H54 (cell line): Measurements from ENCODE around the gene PRDM16.

Experiments
- DNase-seq: peaks from one replicate; pipeline ENCODE4 v3.0.0; 2011; ENCODE audit warnings: low spot score, mixed read lengths; ENCODE audit not compliant: insufficient read length
- FAIRE-seq: peaks from 3 replicates; lab custom pipeline; 2011; peaks lifted over from hg19 to GRCh38; lab: Jason Lieb, UNC
- POLR2A ChIP-seq: IDR thresholded peaks from 2 replicates; pipeline ENCODE4 v1.6.1; 2011; ENCODE audit warnings: low read depth, mild to moderate bottlenecking, low read length

PRDM16 gene

DNA sequence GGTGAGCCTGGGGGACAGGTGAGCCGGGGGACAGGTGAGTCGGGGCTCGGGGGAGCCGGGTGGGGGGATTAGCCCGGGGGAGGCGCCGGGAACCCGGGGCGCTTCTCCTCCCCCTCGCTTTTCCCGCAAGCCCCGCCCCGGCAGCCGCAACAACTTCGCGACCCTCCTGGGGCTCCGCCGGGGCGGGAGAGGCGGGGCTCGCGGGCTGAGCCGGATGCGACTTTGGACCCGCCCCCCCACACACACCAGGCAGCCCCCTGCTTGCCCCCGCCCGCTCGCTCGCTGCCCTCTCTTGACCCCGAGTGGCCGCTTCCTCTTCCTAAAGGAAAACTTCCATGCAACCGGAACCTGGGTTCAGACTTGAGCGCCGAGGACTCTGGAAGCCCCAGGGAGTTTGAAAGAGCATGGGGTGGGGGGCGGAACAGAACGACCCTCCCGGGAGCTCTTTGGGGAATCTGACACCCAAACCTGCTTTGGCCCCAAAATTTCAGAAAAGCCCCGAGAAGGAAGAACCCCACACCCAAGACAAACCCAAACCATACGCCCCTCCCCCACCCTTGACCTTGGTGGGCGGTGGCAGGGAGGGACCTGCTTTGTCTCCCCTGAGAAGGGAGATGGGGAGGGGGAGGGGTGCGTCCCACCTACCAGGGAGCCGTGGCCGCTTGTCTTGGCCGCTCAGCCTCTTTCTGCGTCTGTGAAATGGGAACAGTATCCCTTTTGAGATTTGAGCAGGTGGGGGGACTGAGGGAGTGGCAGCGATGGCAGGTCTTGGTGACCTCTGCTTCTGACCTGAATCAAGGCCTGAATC, 386.0 kb downstream of the PRDM16 start:
- FAIRE-seq: no peak
- no peak for DNase-seq
- TF ChIP-seq POLR2A: no peak

DNA sequence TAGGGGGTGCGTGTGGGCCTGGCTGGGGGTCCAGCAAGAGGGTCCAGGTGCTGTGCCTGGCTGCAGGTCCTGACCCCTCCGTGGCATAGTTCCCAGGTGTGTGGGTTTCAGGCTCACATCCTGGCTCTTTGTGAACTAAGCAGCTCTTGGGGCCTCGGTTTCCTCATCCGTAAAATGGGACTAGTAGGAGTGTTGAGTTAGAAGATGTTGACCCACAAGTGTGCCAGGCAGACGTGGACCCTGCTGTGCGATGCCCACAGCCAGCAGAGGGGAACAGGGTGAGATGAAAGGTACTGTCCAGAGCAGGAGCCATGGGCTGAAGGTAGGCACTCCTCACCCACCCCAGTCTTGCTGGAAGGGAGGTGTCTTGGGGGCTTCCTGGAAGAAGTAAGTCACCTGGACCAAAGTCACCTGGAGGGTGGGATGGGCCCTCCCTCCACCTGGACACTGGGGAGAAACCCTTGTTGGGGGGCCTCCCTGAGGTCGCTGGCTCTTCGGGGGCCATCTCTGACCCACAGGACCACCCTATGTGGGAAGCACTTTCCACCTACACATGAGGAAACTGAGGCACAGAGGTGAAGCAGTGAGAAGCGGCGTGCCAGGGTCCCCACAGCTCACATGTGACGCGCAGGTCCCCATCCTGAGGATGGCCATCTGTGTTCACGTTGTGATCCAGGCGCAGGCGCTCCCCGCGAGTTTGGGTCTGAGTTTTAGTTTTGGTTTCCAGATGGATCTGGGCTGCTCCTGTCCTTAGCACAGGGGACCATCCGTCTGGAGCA, 386.9 kb downstream of the PRDM16 start:
- no peak for FAIRE-seq
- no peak for TF ChIP-seq POLR2A

DNA sequence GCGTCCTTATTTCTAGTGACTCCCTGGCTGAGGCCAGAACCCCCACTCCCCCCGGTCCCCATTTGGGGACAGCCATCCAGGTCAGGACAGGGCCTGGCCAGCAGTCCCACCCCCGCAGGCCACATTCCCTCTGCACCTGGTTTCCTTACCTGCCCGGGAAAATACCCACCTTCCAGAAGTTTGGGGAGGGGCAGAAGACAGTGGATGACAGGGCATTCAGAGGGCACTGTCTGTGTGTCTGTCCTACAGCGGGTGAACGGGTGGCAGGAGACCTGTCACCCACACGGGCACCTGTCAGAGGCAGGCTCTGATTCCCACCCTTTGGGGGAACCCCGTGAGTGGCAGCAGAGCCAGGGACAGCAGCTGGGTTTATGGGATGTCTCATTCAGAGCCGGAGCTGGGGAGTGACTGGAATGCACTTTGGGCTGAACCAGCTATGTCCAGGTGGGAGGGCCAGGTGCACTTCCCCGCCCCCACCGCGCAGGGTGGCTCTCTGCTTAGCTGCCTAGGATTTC, 387.5 kb downstream of the PRDM16 start:
- TF ChIP-seq POLR2A: no peak
- FAIRE-seq: no peak

More for the DNA sequence above, 386.9 kb downstream of the PRDM16 start:
- DNase-seq: no peak

DNA sequence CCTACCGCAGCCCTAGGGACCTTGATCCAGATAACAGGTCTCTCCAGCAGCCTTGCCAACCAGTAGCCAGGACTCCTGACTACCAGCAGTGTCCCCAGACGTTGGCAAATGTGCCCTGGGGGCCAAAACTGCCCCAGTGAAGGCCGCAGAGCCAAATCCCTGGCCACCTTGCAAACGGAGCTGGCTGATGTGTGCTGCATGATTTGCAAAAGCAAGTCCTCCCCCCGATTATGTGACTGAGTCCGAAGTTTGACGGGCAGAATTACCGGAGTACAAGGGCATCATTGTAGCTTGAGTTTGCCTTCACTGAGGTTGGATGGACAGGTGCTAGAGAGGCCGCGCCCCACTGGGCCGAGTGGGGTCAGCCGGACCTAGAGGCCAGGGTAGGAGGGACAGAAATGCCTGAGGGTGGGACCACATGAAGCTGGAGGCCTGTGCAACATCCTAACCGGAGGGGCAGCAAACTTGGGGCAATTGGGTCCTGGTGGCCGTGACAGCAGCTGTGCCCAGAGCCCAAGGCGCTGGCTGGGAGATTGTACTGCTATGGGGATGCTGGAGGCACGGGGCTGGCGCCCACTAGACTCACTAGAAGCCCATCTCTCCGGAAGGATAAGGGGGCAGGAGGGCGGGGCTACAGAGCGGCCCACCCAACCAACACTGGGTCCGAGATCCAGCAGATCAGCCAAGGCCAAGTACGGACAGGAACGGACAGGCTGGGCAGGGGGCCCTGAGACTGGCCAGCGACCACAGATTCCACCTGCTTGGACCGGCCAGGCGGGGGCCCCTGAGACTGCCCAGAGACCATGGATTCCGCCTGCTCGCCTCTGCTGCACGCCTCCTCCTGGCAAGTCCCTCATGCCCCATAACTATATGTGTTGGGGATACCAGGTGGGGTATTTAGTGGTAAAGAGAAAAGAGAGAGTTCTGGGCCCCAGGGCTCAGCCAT, 388.2 kb downstream of the PRDM16 start:
- TF ChIP-seq POLR2A: no peak
- no peak for FAIRE-seq

More for the DNA sequence above, 387.5 kb downstream of the PRDM16 start:
- DNase-seq: no peak

DNA sequence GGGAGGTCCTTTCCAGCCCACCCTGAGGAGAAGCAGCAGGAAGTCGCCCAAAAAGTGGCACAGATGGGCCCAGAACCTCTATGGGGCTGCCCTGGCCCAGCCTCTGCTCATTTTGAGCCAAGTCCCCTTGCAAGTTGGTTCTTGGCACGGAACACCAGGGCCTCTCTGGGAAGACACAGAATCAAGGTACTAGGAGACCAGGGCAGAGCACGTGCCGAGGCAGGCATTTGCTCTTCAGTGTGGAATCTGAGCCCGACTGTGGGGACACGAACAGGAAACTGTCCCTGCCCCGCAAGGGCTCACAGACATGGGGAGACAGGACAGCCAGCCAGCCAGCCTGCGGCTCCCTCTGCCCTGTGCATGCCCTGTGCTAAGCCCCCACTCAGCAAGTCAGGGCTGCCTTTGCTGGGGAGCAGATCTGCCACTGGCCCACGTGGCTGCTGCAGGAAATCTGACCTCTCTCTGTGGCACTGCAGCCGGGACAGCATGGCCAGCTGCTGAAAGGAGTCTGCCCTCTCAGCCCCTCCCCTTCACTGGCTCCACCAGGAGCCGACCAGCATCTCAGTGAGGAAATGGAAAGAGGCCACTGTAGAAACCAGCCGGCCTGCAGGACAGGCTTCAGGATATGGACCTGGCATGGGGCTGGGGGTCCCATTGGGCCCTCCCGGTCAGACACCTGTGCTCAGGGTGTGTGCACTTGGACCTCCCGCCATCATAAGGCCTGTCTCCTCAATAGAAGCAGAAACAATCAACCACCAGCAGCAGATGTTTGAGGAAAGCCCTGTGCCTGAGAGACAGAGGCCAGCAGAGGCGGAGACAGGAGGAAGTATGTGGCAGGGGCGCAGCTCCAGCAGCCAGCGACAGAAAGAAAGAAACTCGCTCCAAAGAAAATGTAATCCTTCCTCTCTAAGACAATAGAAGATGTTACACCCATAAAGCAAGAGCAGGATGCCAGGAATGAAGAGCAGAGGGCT, 389.2 kb downstream of the PRDM16 start:
- TF ChIP-seq POLR2A: no peak
- FAIRE-seq: no peak
- no peak for DNase-seq

More for the DNA sequence above, 388.2 kb downstream of the PRDM16 start:
- no peak for DNase-seq

DNA sequence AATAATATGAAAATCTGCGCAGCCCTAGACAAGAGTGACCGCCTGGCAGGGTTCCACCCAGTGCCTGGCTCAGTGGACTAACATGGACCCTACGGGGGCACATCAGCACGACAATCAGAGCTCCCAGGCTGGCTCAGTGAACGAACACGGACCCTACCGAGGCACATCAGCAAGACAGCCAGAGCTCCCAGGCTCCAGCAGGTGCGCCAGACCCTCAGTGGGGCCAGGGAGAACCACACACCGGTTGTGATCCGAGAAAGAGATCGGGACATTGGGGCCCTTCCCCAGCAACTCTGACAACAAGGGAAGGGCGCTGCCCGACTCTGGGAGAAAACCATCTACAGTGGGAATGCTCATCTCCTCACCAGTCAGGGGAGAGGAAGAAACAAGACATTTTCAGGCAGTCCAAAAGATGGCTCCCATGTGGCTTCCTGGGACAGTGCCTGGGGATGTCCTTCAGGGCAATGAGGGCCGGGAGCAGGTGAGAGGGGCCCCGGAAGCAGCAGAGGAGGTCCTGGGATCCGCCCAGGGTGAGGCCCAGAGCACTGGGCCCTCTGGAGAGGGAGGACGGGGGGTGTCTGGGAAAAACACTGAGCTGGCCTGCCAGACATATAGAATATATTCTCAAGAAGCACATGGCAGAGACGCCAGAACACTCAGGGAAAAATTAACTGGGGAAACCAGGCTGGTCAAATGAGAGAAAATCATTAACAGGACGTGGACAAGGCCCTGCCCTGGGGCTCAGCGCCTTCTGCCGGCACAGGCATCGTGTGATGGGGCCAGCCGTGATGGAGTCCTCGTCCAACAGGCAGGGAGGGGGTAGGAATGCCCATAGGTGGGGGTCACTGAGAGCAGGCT, 390.3 kb downstream of the PRDM16 start:
- DNase-seq (no peak), FAIRE-seq (no peak)
- no peak for TF ChIP-seq POLR2A

DNA sequence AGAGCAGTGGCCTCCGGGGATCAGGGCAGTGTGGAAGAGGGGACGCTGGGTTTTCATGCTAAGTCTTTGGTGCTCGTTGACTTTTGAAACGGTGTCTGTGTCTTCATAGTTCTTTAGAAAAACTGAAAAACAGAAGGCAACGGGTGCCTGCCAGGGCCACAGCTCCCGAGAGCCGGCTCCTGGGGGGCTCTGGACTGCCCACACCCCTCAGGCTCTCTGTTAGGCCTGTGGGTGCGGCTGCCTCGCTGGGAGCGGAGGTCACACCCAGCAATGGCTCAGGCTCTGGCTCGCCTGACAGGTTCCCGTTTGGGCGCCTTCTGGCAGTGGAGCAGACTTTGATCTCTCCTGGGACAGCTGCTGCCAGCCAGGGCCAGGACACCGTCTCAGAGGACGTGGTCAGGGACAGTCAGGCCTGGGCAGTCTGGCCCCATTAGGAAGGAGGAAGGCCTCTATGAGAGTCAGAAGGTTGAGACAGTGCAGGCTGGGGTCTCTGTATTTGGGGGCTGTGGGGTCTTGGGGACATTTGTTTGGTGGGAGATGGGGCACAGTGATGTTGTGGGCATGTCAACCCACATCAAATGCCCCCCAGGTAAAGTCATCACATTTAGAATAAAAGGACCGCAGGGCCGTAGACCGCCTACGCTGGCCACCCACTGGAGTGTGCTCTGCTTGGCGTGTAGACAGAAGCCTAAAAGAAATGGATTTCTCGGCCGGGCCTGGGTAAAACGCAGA, 391.1 kb downstream of the PRDM16 start:
- no peak for TF ChIP-seq POLR2A
- DNase-seq (no peak), FAIRE-seq (no peak)

DNA sequence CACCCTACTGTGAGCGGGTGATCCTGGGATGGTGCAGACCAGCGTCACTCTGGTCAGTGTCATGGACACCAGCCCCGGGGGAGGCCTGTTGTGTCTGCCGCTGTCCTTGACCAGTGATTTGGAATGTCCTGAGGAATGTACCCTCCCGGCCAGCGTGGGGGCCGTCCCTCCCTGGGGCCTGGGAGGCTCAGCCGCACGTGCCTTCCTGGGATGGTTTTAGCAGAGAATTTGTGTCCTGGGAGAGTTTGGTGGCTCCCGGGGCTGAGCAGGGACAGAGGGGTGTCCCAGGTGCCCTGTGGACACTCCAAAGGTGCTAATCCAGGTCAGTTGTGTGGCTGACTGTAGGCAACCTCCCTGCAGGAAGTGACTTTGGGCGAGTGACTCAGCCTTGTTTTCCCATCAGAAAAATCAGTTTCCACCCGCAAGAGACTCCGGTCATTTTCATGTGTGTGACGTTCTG, 391.7 kb downstream of the PRDM16 start:
- no peak for TF ChIP-seq POLR2A
- DNase-seq: no peak
- FAIRE-seq: no peak

DNA sequence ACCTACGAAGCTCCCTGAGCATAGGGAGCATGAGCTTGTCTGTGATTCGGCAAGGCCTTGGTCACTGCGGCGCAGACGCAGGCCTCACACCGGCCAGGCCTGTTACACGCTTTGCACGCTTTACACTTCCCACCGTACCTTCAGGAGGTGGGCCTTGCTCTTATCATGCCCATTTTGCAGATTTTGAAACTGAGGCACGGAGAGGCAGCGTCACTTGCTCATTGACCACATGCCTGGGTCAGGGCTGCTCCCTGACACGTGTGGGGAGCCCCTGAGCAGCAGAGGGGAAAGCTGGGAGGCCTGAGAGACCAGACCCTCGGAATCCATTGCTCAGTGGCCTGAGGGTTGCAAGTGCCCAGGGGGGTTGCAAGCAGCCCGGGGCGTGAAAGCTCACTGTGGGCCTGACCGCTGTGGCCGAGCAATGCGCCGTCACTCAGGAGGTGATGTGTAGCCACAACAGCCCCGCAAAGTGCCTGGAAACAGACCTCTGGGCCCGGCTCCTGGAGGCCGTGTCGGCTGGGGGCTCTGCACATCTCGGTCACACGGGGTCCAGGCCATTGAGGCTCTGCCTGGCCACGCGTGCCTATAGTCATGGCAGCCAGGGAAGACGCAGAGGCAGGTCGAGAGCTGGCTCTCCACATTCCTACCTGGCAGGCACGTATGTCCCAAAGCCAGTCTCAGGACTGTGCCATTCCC, 392.4 kb downstream of the PRDM16 start:
- no peak for TF ChIP-seq POLR2A
- FAIRE-seq (no peak), DNase-seq (no peak)

DNA sequence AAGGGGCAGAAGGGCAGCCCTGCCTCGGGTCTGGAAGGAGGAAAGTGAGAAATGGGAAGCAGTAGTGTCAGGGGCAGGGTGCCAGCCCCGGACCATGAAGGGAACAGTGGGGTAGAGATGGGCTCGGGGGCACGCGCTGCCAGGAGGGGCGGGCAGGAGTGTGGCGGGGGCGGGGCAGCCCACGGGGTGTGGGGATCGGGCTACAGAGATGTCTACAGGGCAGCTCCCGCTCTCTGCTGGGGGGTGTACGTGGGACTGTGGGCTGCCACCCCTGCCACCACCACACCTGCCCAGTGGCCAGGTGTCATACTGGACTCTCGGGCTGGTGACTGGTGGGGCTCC, 392.9 kb downstream of the PRDM16 start:
- no peak for DNase-seq
- no peak for TF ChIP-seq POLR2A
- FAIRE-seq: no peak
